GM19023 (cell line): ENCODE data around the gene KBTBD12.
"Not testable (repeated sequence)": the region's sequence is repeated elsewhere in the genome, so short reads cannot be mapped to it uniquely, and the experiment has no call there.

Experiments
- ATAC-seq: cut with Tn5 transposase; IDR thresholded peaks from one replicate; pipeline ENCODE4 v1.9.1; 2021; ENCODE audit warnings: mild to moderate bottlenecking, moderate library complexity; ENCODE audit not compliant: unreplicated experiment

Gene KBTBD12

GRCh38 chr3:127915115-127915936, at the start of gene KBTBD12:
TSS of gene KBTBD12 (plus strand) at chr3:127915232. CDS start at chr3:127923062, 7,830 bp downstream.
- no peak for ATAC-seq

GRCh38 chr3:127865941-127866340, 49.1 kb upstream of the KBTBD12 start:
- no peak for ATAC-seq

- ATAC-seq = no peak
Measured at GRCh38 chr3:127867412-127867811, 47.6 kb upstream of the KBTBD12 start.

GRCh38 chr3:127867986-127868385, 47.0 kb upstream of the KBTBD12 start:
- no peak for ATAC-seq

GRCh38 chr3:127870156-127870555, 44.9 kb upstream of the KBTBD12 start:
- ATAC-seq = no peak

- ATAC-seq = not testable (repeated sequence)
Measured at GRCh38 chr3:127874097-127874496, 40.9 kb upstream of the KBTBD12 start.

GRCh38 chr3:127881586-127881985, 33.4 kb upstream of the KBTBD12 start:
- ATAC-seq = no peak

GRCh38 chr3:127884041-127884440, 31.0 kb upstream of the KBTBD12 start:
- ATAC-seq = no peak

GRCh38 chr3:127886231-127886955, 28.6 kb upstream of the KBTBD12 start:
- no peak for ATAC-seq

- no peak for ATAC-seq
Measured at GRCh38 chr3:127886956-127887231, 28.1 kb upstream of the KBTBD12 start.

GRCh38 chr3:127887321-127887720, 27.7 kb upstream of the KBTBD12 start:
- no peak for ATAC-seq

GRCh38 chr3:127888156-127888555, 26.9 kb upstream of the KBTBD12 start:
- ATAC-seq = no peak

- ATAC-seq = no peak
Measured at GRCh38 chr3:127888564-127889107, 26.4 kb upstream of the KBTBD12 start.

- ATAC-seq = no peak
Measured at GRCh38 chr3:127889461-127889863, 25.6 kb upstream of the KBTBD12 start.

GRCh38 chr3:127889976-127890650, 24.9 kb upstream of the KBTBD12 start:
- no peak for ATAC-seq

- ATAC-seq = not testable (repeated sequence)
Measured at GRCh38 chr3:127890651-127891290, 24.3 kb upstream of the KBTBD12 start.

GRCh38 chr3:127894481-127894880, 20.6 kb upstream of the KBTBD12 start:
- ATAC-seq = no peak

- no peak for ATAC-seq
Measured at GRCh38 chr3:127899200-127899599, 15.8 kb upstream of the KBTBD12 start.

- no peak for ATAC-seq
Measured at GRCh38 chr3:127899766-127900165, 15.3 kb upstream of the KBTBD12 start.

GRCh38 chr3:127900536-127900935, 14.5 kb upstream of the KBTBD12 start:
- no peak for ATAC-seq

- ATAC-seq = no peak
Measured at GRCh38 chr3:127902486-127902885, 12.5 kb upstream of the KBTBD12 start.
